ENCODE data around the gene RAMP3.

The RAMP3 gene

GRCh38 chr7:45133352-45133751, 24.2 kb upstream of the RAMP3 start:
- Histone ChIP-seq H3K4me1 (ENCODE audit: control insufficient read depth in 1 of 2, insufficient read depth in 2 of 2, low read length in 2 of 2) (no peaks in the 10 kb centered on the region), H3K27ac (ENCODE audit: low read length) (no peak overlapping the region), H3K27me3 (ENCODE audit: low read depth, low read length) (no peaks in the 10 kb centered on the region), H3K36me3 (ENCODE audit: control insufficient read depth in 1 of 2, insufficient read depth in 2 of 2, low read length in 2 of 2) (no peaks in the 10 kb centered on the region), H3K4me3 (ENCODE audit: low read depth in 1 of 2, low read length in 2 of 2) (no peak overlapping the region), H3K9me3 (ENCODE audit: control insufficient read depth in 1 of 2, low read length in 2 of 2) (no peaks in the 10 kb centered on the region)

- Histone ChIP-seq H3K27me3 (ENCODE audit: low read depth, low read length) (no peaks in the 10 kb centered on the region), H3K36me3 (ENCODE audit: control insufficient read depth in 1 of 2, insufficient read depth in 2 of 2, low read length in 2 of 2) (no peaks in the 10 kb centered on the region), H3K9me3 (ENCODE audit: control insufficient read depth in 1 of 2, low read length in 2 of 2) (no peaks in the 10 kb centered on the region), H3K4me1 (ENCODE audit: control insufficient read depth in 1 of 2, insufficient read depth in 2 of 2, low read length in 2 of 2) (no peaks in the 10 kb centered on the region), H3K4me3 (ENCODE audit: low read depth in 1 of 2, low read length in 2 of 2) (no peak overlapping the region), H3K27ac (ENCODE audit: low read length) (no peak overlapping the region)
These were observed 23.7 kb upstream of the RAMP3 start for GRCh38 chr7:45133877-45134276.

GRCh38 chr7:45136106-45137060, 21.2 kb upstream of the RAMP3 start:
- H3K27me3 ChIP-seq (ENCODE audit: low read depth, low read length): no peaks in the 10 kb centered on the region
- H3K36me3 ChIP-seq (ENCODE audit: control insufficient read depth in 1 of 2, insufficient read depth in 2 of 2, low read length in 2 of 2): no peaks in the 10 kb centered on the region
- peak overlapping the region; percentile 32 for H3K27ac ChIP-seq (ENCODE audit: low read length)
- H3K4me3 ChIP-seq (ENCODE audit: low read depth in 1 of 2, low read length in 2 of 2): no peak overlapping the region
- no peaks in the 10 kb centered on the region for H3K4me1 ChIP-seq (ENCODE audit: control insufficient read depth in 1 of 2, insufficient read depth in 2 of 2, low read length in 2 of 2)
- H3K9me3 ChIP-seq (ENCODE audit: control insufficient read depth in 1 of 2, low read length in 2 of 2): no peaks in the 10 kb centered on the region

GRCh38 chr7:45138433-45139267, 18.9 kb upstream of the RAMP3 start:
- Histone ChIP-seq H3K9me3 (ENCODE audit: control insufficient read depth in 1 of 2, low read length in 2 of 2) (no peaks in the 10 kb centered on the region), H3K27me3 (ENCODE audit: low read depth, low read length) (no peaks in the 10 kb centered on the region), H3K4me1 (ENCODE audit: control insufficient read depth in 1 of 2, insufficient read depth in 2 of 2, low read length in 2 of 2) (no peaks in the 10 kb centered on the region), H3K27ac (ENCODE audit: low read length) (no peak overlapping the region), H3K4me3 (ENCODE audit: low read depth in 1 of 2, low read length in 2 of 2) (no peak overlapping the region), H3K36me3 (ENCODE audit: control insufficient read depth in 1 of 2, insufficient read depth in 2 of 2, low read length in 2 of 2) (no peaks in the 10 kb centered on the region)

GRCh38 chr7:45140827-45141226, 16.8 kb upstream of the RAMP3 start:
- H3K27me3 ChIP-seq (ENCODE audit: low read depth, low read length): no peaks in the 10 kb centered on the region
- no peaks in the 10 kb centered on the region for H3K9me3 ChIP-seq (ENCODE audit: control insufficient read depth in 1 of 2, low read length in 2 of 2)
- no peaks in the 10 kb centered on the region for H3K4me1 ChIP-seq (ENCODE audit: control insufficient read depth in 1 of 2, insufficient read depth in 2 of 2, low read length in 2 of 2)
- no peak overlapping the region for H3K27ac ChIP-seq (ENCODE audit: low read length)
- H3K36me3 ChIP-seq (ENCODE audit: control insufficient read depth in 1 of 2, insufficient read depth in 2 of 2, low read length in 2 of 2): no peaks in the 10 kb centered on the region
- H3K4me3 ChIP-seq (ENCODE audit: low read depth in 1 of 2, low read length in 2 of 2): no peak overlapping the region

GRCh38 chr7:45143616-45144015, 14.0 kb upstream of the RAMP3 start:
- no peaks in the 10 kb centered on the region for H3K4me1 ChIP-seq (ENCODE audit: control insufficient read depth in 1 of 2, insufficient read depth in 2 of 2, low read length in 2 of 2)
- no peaks in the 10 kb centered on the region for H3K36me3 ChIP-seq (ENCODE audit: control insufficient read depth in 1 of 2, insufficient read depth in 2 of 2, low read length in 2 of 2)
- no peak overlapping the region for H3K4me3 ChIP-seq (ENCODE audit: low read depth in 1 of 2, low read length in 2 of 2)
- H3K27ac ChIP-seq (ENCODE audit: low read length): no peak overlapping the region
- H3K27me3 ChIP-seq (ENCODE audit: low read depth, low read length): no peaks in the 10 kb centered on the region
- H3K9me3 ChIP-seq (ENCODE audit: control insufficient read depth in 1 of 2, low read length in 2 of 2): no peaks in the 10 kb centered on the region

GRCh38 chr7:45145881-45146280, 11.7 kb upstream of the RAMP3 start:
- H3K4me3 ChIP-seq (ENCODE audit: low read depth in 1 of 2, low read length in 2 of 2): no peak overlapping the region
- no peak overlapping the region for H3K27ac ChIP-seq (ENCODE audit: low read length)
- no peaks in the 10 kb centered on the region for H3K27me3 ChIP-seq (ENCODE audit: low read depth, low read length)
- no peaks in the 10 kb centered on the region for H3K9me3 ChIP-seq (ENCODE audit: control insufficient read depth in 1 of 2, low read length in 2 of 2)
- no peaks in the 10 kb centered on the region for H3K4me1 ChIP-seq (ENCODE audit: control insufficient read depth in 1 of 2, insufficient read depth in 2 of 2, low read length in 2 of 2)
- H3K36me3 ChIP-seq (ENCODE audit: control insufficient read depth in 1 of 2, insufficient read depth in 2 of 2, low read length in 2 of 2): no peaks in the 10 kb centered on the region

- Histone ChIP-seq H3K4me1 (ENCODE audit: control insufficient read depth in 1 of 2, insufficient read depth in 2 of 2, low read length in 2 of 2) (no peaks in the 10 kb centered on the region), H3K9me3 (ENCODE audit: control insufficient read depth in 1 of 2, low read length in 2 of 2) (no peaks in the 10 kb centered on the region), H3K27ac (ENCODE audit: low read length) (no peak overlapping the region), H3K4me3 (ENCODE audit: low read depth in 1 of 2, low read length in 2 of 2) (no peak overlapping the region), H3K36me3 (ENCODE audit: control insufficient read depth in 1 of 2, insufficient read depth in 2 of 2, low read length in 2 of 2) (no peaks in the 10 kb centered on the region), H3K27me3 (ENCODE audit: low read depth, low read length) (no peaks in the 10 kb centered on the region)
These were observed 10.8 kb upstream of the RAMP3 start for GRCh38 chr7:45146531-45147379.

GRCh38 chr7:45147858-45148652, 9.5 kb upstream of the RAMP3 start:
- no peak overlapping the region for H3K27ac ChIP-seq (ENCODE audit: low read length)
- no peaks in the 10 kb centered on the region for H3K4me1 ChIP-seq (ENCODE audit: control insufficient read depth in 1 of 2, insufficient read depth in 2 of 2, low read length in 2 of 2)
- H3K4me3 ChIP-seq (ENCODE audit: low read depth in 1 of 2, low read length in 2 of 2): no peak overlapping the region
- H3K36me3 ChIP-seq (ENCODE audit: control insufficient read depth in 1 of 2, insufficient read depth in 2 of 2, low read length in 2 of 2): no peaks in the 10 kb centered on the region
- H3K9me3 ChIP-seq (ENCODE audit: control insufficient read depth in 1 of 2, low read length in 2 of 2): no peaks in the 10 kb centered on the region
- no peaks in the 10 kb centered on the region for H3K27me3 ChIP-seq (ENCODE audit: low read depth, low read length)

GRCh38 chr7:45148653-45148973, 9.0 kb upstream of the RAMP3 start:
- Histone ChIP-seq H3K4me1 (ENCODE audit: control insufficient read depth in 1 of 2, insufficient read depth in 2 of 2, low read length in 2 of 2) (no peaks in the 10 kb centered on the region), H3K27ac (ENCODE audit: low read length) (no peak overlapping the region), H3K36me3 (ENCODE audit: control insufficient read depth in 1 of 2, insufficient read depth in 2 of 2, low read length in 2 of 2) (no peaks in the 10 kb centered on the region), H3K4me3 (ENCODE audit: low read depth in 1 of 2, low read length in 2 of 2) (no peak overlapping the region), H3K9me3 (ENCODE audit: control insufficient read depth in 1 of 2, low read length in 2 of 2) (no peaks in the 10 kb centered on the region), H3K27me3 (ENCODE audit: low read depth, low read length) (no peaks in the 10 kb centered on the region)
